HCEC 1CT (cell line): Measurements from ENCODE around the gene DUS3L.
"Not testable (repeated sequence)": the region's sequence is repeated elsewhere in the genome, so short reads cannot be mapped to it uniquely, and the experiment has no call there.

Experiments used
- DNase-seq: peaks from one replicate; pipeline ENCODE4 v3.0.0-alpha.2; 2017

DUS3L gene

GRCh38 chr19:5799247-5800241 is 8.6 kb upstream of the DUS3L start:
- DNase-seq, result no peak

- DNase-seq, result no peak
These were observed 7.3 kb upstream of the DUS3L start for GRCh38 chr19:5798244-5798643.

DNA sequence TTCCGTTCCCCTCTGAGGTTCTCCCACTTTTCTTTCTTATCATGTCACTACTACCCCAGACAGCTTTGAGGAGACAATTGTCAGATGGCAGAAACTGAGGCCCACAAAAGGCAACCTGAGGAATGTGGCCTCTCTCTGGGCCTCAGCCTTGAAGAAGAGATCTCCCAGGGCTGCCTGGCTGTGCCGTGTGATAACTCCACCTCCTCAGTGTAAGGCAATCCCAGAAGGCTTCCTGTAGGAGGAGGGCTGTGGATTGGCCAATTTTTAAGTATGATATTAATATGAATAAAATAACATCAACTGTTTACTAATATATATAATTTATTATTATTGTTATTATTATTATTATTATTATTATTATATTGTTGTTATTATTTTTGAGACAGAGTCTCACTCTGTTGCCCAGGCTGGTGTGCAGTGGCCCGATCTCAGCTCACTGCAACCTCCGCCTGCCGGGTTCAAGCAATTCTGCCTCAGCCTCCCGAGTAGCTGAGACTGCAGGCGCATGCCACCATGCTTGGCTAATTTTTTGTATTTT is 4.5 kb upstream of the DUS3L start:
- no peak for DNase-seq

DNA sequence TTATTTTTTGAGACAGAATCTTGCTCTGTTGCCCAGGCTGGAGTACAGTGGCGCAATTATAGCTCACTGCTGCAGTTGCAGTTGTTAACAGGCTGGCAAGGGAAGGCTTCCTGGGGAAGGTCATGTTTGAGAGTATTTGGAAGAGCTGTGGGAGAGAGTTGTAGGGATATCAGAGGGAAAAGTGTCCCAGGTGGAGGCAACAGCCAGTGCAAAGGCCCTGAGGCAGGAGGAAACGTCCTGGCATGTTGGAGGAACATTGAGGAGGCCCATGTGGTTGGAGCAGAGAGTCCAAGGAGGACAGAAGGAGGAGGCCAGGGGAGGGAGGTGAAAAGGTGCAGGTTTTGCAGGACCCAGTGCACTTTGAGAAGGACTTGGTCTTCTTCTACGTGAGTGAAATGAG is 2.2 kb upstream of the DUS3L start:
- DNase-seq, result no peak

- DNase-seq, result no peak
These were observed 1.3 kb upstream of the DUS3L start for GRCh38 chr19:5792224-5792623.

- no peak for DNase-seq
These were observed 941 bp downstream of the DUS3L start for GRCh38 chr19:5789886-5790558.

GRCh38 chr19:5789351-5789761 is 1.6 kb downstream of the DUS3L start:
- no peak for DNase-seq

GRCh38 chr19:5788422-5788821 is 2.5 kb downstream of the DUS3L start:
- no peak for DNase-seq

DNA sequence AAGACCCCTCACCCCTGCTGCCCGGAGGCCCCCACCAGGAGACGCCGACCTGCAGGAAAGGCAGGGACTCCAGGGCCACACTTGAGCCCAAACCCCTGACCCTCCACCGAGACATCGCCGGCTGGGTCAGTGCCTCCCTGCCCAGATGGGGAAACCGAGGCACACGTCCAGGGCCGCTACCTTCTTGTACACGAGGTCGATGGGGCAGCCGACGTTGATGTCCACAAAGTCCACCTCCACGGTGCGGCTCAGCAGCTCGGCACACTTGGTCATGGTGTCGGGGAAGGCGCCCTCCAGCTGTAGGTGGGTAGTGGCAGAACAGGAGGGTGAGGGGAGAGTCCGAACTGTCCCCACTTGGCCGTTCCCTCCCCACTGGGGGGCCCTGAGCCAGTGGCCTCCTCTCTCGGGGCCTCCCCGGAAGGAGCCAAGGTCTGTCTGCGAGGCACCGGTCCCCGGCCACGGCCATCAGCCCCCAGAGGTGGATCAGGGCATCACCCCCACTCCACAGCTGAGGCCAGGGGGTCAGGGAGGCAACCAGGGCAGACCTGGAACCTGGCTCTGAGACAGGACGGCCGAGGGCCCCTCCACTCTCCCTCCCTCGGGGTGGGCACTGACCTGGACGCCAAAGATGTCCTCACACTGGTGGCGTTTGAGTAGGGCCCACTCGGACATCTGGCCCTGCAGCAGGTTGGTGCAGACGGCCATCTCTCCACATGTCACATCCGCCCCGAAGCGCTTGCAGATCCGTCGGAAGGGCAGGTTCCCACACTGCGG is 3.4 kb downstream of the DUS3L start:
- no peak for DNase-seq

- no peak for DNase-seq
These were observed 4.2 kb downstream of the DUS3L start for GRCh38 chr19:5786593-5787408.

GRCh38 chr19:5785423-5785822 is 5.5 kb downstream of the DUS3L start:
- DNase-seq, result no peak

DNA sequence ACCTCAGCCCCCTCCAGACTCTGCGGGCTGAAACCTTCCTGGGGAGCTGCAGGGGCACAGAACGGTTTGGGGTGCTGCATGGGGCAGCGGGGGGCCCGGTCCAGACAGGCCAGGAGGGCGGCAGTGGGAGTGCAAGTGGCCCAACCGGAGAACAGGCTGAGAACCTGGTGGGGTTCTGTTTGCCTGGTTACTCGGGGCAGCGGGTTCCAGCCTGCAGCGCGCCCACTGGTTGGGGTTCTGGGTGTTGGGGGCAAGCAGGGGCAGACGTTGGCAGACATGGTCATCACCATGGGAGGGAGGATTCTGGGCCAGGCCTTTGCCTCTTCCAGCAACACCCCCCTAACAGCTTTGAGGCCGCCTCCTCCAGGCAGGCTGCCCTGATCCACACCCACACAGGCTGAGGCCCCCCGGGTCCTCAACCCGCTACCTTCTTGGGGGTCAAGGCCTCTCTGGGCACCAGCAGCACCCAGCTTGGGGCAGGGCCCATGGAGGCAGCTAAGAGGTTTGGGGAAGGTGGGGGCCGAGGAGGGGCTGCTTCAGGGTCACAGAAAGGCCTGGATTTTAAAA is 6.3 kb downstream of the DUS3L start, which contains the start of gene PRR22:
Gene PRR22 (minus strand): TSS at position 166 of the 567 bp plus-strand sequence. CDS start 86 bp downstream, at position 80.
- no peak for DNase-seq

- no peak for DNase-seq
These were observed 7.7 kb downstream of the DUS3L start for GRCh38 chr19:5782945-5783919.

DNA sequence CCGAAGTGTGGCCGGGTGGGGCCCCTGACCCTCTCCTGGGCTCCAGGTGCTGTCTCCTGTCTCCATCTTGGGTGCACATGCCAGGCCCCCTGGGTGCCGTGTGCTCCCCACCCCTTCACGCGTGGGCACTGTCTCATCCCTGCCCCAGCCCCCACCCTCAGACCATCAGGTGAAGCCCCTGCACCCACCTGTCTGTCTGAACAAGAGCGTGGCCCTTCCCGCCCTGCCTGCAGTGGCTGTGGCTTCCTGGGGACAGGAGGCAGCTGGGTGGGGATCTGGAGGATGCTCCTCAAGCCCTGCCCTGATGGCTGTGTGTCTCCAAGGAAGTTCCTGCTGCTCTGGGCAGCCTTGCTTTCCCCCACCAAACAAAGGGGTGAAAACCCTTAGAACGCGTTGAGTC is 8.6 kb downstream of the DUS3L start:
- DNase-seq, result no peak

GRCh38 chr19:5780916-5781315 is 10.0 kb downstream of the DUS3L start:
- DNase-seq, result not testable (repeated sequence)

GRCh38 chr19:5778402-5778801 is 12.6 kb downstream of the DUS3L start:
- DNase-seq, result no peak

GRCh38 chr19:5775668-5776309 is 15.2 kb downstream of the DUS3L start:
- peak; percentile 50 for DNase-seq

GRCh38 chr19:5774921-5775320 is 16.0 kb downstream of the DUS3L start:
- DNase-seq, result no peak

- no peak for DNase-seq
These were observed 17.7 kb downstream of the DUS3L start for GRCh38 chr19:5773276-5773675.

GRCh38 chr19:5772416-5772815 is 18.5 kb downstream of the DUS3L start:
- no peak for DNase-seq
